GM23338 (cell line): ENCODE results near the gene SHROOM2. TPM values are rescaled to one million over a fixed set of nuclear protein-coding genes. Genes with fewer than 3 reads are reported as not detected.
"Not testable (repeated sequence)": the region's sequence is repeated elsewhere in the genome, so short reads cannot be mapped to it uniquely, and the experiment has no call there.

ENCODE experiments used
- ATAC-seq: fragments of 200-7000 bp; cut with Tn5 transposase; 3 replicates; pipeline ENCODE4 v1.9.1; 2020
- DNase-seq: peaks from one replicate; pipeline ENCODE4 v3.0.0-alpha.2; 2015; ENCODE audit warnings: low spot score
- H2AFZ ChIP-seq: fragments of 200-600 bp; sonication (generic); 2 replicates; pipeline ENCODE4 v1.8.0; 2016; ENCODE audit warnings: antibody characterized with exemption, mild to moderate bottlenecking, moderate library complexity
- H3F3A ChIP-seq: fragments of 200-600 bp; sonication (generic); replicated peaks from 2 replicates; pipeline ENCODE4 v1.8.0; 2017; ENCODE audit warnings: antibody characterized with exemption, mixed run types, low read depth
- H3K27ac ChIP-seq: fragments of 200-600 bp; sonication (generic); 2 replicates; pipeline ENCODE4 v1.6.1; 2016; ENCODE audit warnings: low read depth
- H3K27me3 ChIP-seq: fragments of 200-600 bp; sonication (generic); 2 replicates; pipeline ENCODE4 v1.8.0; 2016; ENCODE audit warnings: mild to moderate bottlenecking, mixed run types, moderate library complexity; ENCODE audit not compliant: insufficient read depth
- H3K36me3 ChIP-seq: fragments of 200-600 bp; sonication (generic); 2 replicates; pipeline ENCODE4 v1.8.0; 2016; ENCODE audit warnings: mild to moderate bottlenecking; ENCODE audit not compliant: insufficient read depth
- H3K4me1 ChIP-seq: fragments of 200-600 bp; sonication (generic); 2 replicates; pipeline ENCODE4 v1.8.0; 2016; ENCODE audit warnings: mild to moderate bottlenecking, moderate library complexity; ENCODE audit not compliant: insufficient read depth
- H3K4me2 ChIP-seq: fragments of 200-600 bp; sonication (generic); 2 replicates; pipeline ENCODE4 v1.7.1; 2017; ENCODE audit warnings: mixed run types
- H3K4me3 ChIP-seq: fragments of 200-600 bp; sonication (generic); 2 replicates; pipeline ENCODE4 v1.6.1; 2016; ENCODE audit warnings: mixed run types
- H3K79me2 ChIP-seq: fragments of 200-600 bp; sonication (generic); replicated peaks from 2 replicates; pipeline ENCODE4 v1.8.0; 2017; ENCODE audit warnings: mild to moderate bottlenecking; ENCODE audit not compliant: insufficient read depth
- H3K9me2 ChIP-seq: fragments of 200-600 bp; sonication (generic); 2 replicates; pipeline ENCODE4 v1.8.0; 2017; ENCODE audit not compliant: insufficient read depth
- H4K20me1 ChIP-seq: fragments of 200-600 bp; sonication (generic); replicated peaks from 2 replicates; pipeline ENCODE4 v1.8.0; 2017; ENCODE audit warnings: mild to moderate bottlenecking; ENCODE audit not compliant: insufficient read depth
- H3K27ac Mint-ChIP-seq: 2 replicates; pipeline ENCODE4 v1.8.0; 2020; ENCODE audit warnings: inconsistent platforms, mild to moderate bottlenecking, moderate library complexity, mixed read lengths
- H3K27me3 Mint-ChIP-seq: 3 replicates; pipeline ENCODE4 v1.8.0; 2022; ENCODE audit warnings: low read depth, mild to moderate bottlenecking, moderate library complexity, mixed read lengths, inconsistent platforms; ENCODE audit not compliant: insufficient read depth, poor library complexity
- H3K36me3 Mint-ChIP-seq: 3 replicates; pipeline ENCODE4 v1.8.0; 2021; ENCODE audit warnings: low read depth, mild to moderate bottlenecking, inconsistent platforms, moderate library complexity, mixed read lengths
- H3K4me1 Mint-ChIP-seq: 3 replicates; pipeline ENCODE4 v1.8.0; 2020; ENCODE audit warnings: mild to moderate bottlenecking, inconsistent platforms, mixed read lengths
- H3K4me3 Mint-ChIP-seq: 3 replicates; pipeline ENCODE4 v1.8.0; 2021; ENCODE audit warnings: moderate library complexity, mild to moderate bottlenecking, inconsistent platforms, mixed read lengths
- H3K9me3 Mint-ChIP-seq: 3 replicates; pipeline ENCODE4 v1.8.0; 2020; ENCODE audit warnings: moderate library complexity, mild to moderate bottlenecking, inconsistent platforms, mixed read lengths
- CREB1 ChIP-seq: fragments of 250-450 bp; sonication (Bioruptor Pico); IDR thresholded peaks from 2 replicates; pipeline ENCODE4 v1.5.0; 2020; ENCODE audit warnings: low read depth, mild to moderate bottlenecking, moderate library complexity
- EZH2 ChIP-seq: fragments of 200-600 bp; sonication (generic); IDR thresholded peaks from one replicate; pipeline ENCODE4 v1.8.0; 2017; ENCODE audit warnings: antibody characterized with exemption, mild to moderate bottlenecking, low read depth; ENCODE audit not compliant: unreplicated experiment
- JUNB ChIP-seq: IDR thresholded peaks from one replicate; pipeline ENCODE4 v1.6.1; 2016; ENCODE audit warnings: antibody characterized with exemption; ENCODE audit not compliant: unreplicated experiment
- NANOG ChIP-seq: IDR thresholded peaks from 2 replicates; pipeline ENCODE4 v1.6.1; 2016; ENCODE audit warnings: antibody characterized with exemption, borderline replicate concordance
- POLR2AphosphoS5 ChIP-seq: IDR thresholded peaks from 2 replicates; pipeline ENCODE4 v1.6.1; 2016; ENCODE audit warnings: antibody characterized with exemption, low read depth
- polyA plus RNA-seq: library from polyadenylated mRNA; unstranded; fragments of >200 nt; fragmentation: Nextera tagmentation; extraction: Ambion mirVana; gene quantifications from 2 replicates; pipeline ENCODE4 v1.2.1, GENCODE V29; 2016
- total RNA-seq: library from RNA; depleted of rRNA; stranded (reverse); fragments of >200 nt; shearing (Covaris generic); gene quantifications from 2 replicates; pipeline ENCODE4 v1.2.3, GENCODE V29; 2014
- TF ChIP-seq, protein P1 (sequence below): IDR thresholded peaks from 2 replicates; pipeline ENCODE4 v1.6.1; 2016; ENCODE audit warnings: antibody characterized with exemption

Gene SHROOM2
- total and polyA plus RNA-seq, 2 experiments from 2014 or later: 3.5 to 15.8 TPM

DNA sequence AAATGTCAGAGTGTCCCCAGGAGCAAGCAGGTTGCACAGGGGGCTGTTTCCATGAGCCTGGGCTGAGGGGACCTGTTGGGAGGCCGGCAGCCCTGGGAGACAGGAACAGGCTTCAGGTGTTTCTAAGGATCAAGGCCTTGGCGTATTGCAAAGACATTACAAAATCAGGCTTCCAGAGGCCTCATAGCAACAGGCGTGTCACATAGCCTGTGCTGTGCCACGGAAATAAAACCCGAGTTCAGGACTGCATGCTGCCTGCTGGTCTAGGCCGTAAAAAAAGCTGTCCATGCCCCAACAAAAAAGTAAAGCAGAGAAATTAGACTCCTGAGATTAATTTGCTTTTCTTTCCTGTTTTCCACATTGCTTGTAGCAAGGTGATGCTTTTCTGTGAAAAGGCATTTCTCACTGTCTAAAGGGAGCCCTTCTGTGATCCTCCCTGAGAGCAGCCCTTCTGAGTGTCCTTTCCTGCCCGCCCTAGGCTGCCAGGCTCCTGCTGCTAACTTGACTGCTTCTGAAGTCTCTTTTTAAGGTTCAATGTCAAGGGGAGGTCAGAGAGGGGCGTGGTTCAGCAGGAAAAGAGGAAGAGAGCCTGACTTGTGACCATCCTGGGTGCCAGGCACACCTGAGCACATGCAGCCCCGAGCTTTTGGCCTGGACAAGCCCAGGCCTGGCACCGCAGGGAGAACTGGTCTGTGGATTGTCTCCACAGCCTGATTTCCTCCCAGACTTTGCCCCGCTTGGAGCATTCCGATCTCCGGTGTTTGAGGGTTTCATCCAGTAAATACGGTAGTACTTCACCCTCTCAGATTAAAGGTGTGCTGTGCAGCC lies 21.3 kb downstream of the SHROOM2 start:
- TF ChIP-seq JUNB (no peak), CREB1 (CRISPR knock-in tag) (no peak), POLR2AphosphoS5 (no peak), NANOG (no peak), EZH2 (no peak)
- TF ChIP-seq, protein P1, sequence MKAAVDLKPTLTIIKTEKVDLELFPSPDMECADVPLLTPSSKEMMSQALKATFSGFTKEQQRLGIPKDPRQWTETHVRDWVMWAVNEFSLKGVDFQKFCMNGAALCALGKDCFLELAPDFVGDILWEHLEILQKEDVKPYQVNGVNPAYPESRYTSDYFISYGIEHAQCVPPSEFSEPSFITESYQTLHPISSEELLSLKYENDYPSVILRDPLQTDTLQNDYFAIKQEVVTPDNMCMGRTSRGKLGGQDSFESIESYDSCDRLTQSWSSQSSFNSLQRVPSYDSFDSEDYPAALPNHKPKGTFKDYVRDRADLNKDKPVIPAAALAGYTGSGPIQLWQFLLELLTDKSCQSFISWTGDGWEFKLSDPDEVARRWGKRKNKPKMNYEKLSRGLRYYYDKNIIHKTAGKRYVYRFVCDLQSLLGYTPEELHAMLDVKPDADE: no peak
- Histone ChIP-seq H3K4me2 (peak overlapping the region; percentile 20; the same call in 1 of the 2 replicates), H3K9me2 (no peaks in the 10 kb centered on the region)

GRCh38 chrX:9809876-9810275 lies 23.6 kb downstream of the SHROOM2 start:
- H3K27me3 Mint-ChIP-seq, H3K27me3 ChIP-seq, H3K4me2 ChIP-seq, H3K9me2 ChIP-seq, ATAC-seq, H3K79me2 ChIP-seq, H3K27ac Mint-ChIP-seq, H3K27ac ChIP-seq, H3F3A ChIP-seq, H3K36me3 ChIP-seq, H3K36me3 Mint-ChIP-seq, H3K4me3 ChIP-seq, H2AFZ ChIP-seq, DNase-seq, H3K4me3 Mint-ChIP-seq, H4K20me1 ChIP-seq, H3K4me1 ChIP-seq, H3K9me3 Mint-ChIP-seq: not testable (repeated sequence)
- peaks cover 12% of the 10 kb centered on the region for H3K4me1 Mint-ChIP-seq

More for the DNA sequence above, 21.3 kb downstream of the SHROOM2 start:
- Histone ChIP-seq H3K27ac (peak overlapping the region; percentile 59; the same call in 1 of the 2 replicates), H3F3A (no peaks in the 10 kb centered on the region), H3K4me3 (no peak overlapping the region), H3K4me1 (peaks cover 5% of the 10 kb centered on the region; the same call in 1 of the 2 replicates), H3K27me3 (no peaks in the 10 kb centered on the region), H2AFZ (no peak overlapping the region), H4K20me1 (no peaks in the 10 kb centered on the region; the same call in 1 of the 2 replicates), H3K79me2 (peaks cover 11% of the 10 kb centered on the region), H3K36me3 (no peaks in the 10 kb centered on the region)
- Mint-ChIP-seq H3K4me3 (no peak overlapping the region; the same call in 2 of the 3 replicates), H3K36me3 (peaks cover 3% of the 10 kb centered on the region; the same call in 2 of the 3 replicates), H3K4me1 (peaks cover 10% of the 10 kb centered on the region), H3K27ac (no peak overlapping the region), H3K27me3 (no peaks in the 10 kb centered on the region), H3K9me3 (no peaks in the 10 kb centered on the region)
- peak; percentile 39 for DNase-seq
- ATAC-seq: peak; percentile 80

DNA sequence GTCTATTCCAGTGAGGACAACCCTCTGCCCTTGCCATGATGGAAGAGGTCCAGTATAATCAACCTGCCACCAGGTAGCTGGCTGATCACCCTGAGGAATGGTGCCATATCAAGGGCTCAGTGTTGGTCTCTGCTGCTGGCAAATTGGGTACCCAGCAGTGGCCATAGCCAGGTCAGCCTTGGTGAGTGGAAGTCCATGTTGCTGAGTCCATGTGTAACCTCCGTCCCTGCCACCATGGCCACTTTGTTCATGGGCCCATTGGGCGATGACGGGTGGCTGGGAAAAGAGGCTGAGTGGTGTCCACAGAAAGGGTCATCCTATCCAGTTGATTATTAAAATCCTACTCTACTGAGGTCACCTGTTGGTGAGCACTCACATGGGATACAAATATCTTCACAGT lies 24.9 kb downstream of the SHROOM2 start:
- not testable (repeated sequence) for H3K4me3 Mint-ChIP-seq, H3K27ac Mint-ChIP-seq, H3K4me2 ChIP-seq, H3K27me3 Mint-ChIP-seq, H3K27ac ChIP-seq, H3K9me2 ChIP-seq, H3K9me3 Mint-ChIP-seq, H3K79me2 ChIP-seq, H3K27me3 ChIP-seq, H4K20me1 ChIP-seq, H3K4me1 ChIP-seq, H2AFZ ChIP-seq, H3K36me3 Mint-ChIP-seq, H3F3A ChIP-seq, H3K36me3 ChIP-seq, H3K4me3 ChIP-seq, ATAC-seq, DNase-seq
- peaks cover 12% of the 10 kb centered on the region for H3K4me1 Mint-ChIP-seq
